ENCODE data around the gene FMN1.

The FMN1 gene

DNA sequence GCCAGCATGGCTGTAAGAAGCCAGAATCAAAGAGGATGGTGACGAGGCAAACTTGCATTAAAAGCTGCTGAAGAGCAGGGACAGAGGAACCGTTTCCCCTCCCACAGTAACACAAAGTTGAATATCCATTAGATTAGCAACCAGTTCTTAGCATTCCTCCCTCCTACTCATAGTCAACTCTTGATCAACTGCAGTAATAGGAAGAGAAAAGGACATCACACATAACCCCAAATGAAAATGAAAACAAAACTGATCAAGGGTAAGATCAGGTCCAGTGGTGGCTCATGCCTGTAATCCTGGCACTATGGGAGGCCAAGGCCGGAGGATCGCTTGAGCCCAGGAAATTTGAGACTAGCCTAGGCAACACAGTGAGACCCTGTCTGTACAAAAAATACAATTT, 311.6 kb downstream of the FMN1 start:
- Histone ChIP-seq H3K9ac (ENCODE audit: low read depth, low read length) (no peak overlapping the region), H3K36me3 (ENCODE audit: insufficient read depth, low read length) (no peaks in the 10 kb centered on the region)

DNA sequence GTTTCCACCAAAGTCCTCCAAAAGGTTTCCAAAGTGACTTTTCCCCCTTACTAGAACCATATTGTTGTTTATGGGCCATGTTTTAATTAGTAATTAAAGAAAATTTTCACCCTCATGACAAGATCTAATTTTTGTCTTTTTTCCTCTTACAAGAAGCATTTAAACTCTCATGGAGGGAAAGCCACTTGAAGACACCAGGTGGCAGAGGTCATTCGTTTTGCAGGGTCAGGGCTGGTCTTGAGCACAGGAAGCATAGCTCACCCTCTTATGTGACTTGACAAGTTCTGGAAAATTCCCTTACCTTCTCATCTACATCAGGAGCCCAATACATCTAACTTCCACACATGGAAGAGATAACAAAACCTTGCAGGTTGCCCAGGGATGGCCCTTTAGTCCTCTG, 313.0 kb downstream of the FMN1 start:
- Histone ChIP-seq H3K9me3 (ENCODE audit: insufficient read depth, low read depth, low read length) (no peaks in the 10 kb centered on the region), H3K4me3 (ENCODE audit: low read length) (no peak overlapping the region), H3K27me3 (ENCODE audit: insufficient read depth, low read length) (no peaks in the 10 kb centered on the region), H3K36me3 (ENCODE audit: insufficient read depth, low read length) (no peaks in the 10 kb centered on the region), H3K27ac (ENCODE audit: low read depth, low read length) (no peak overlapping the region), H3K9ac (ENCODE audit: low read depth, low read length) (no peak overlapping the region), H3K4me1 (ENCODE audit: insufficient read depth, low read length) (0 out of 2 replicates have a peak, but pooled peaks cover 5% of the 10 kb centered on the region)
- 88% methylated on average over 1 of the region's 1 CpG for WGBS

More for the DNA sequence above, 311.6 kb downstream of the FMN1 start:
- Histone ChIP-seq H3K9me3 (ENCODE audit: insufficient read depth, low read depth, low read length) (no peaks in the 10 kb centered on the region), H3K27me3 (ENCODE audit: insufficient read depth, low read length) (no peaks in the 10 kb centered on the region), H3K4me1 (ENCODE audit: insufficient read depth, low read length) (0 out of 2 replicates have a peak, but pooled peaks cover 10% of the 10 kb centered on the region), H3K27ac (ENCODE audit: low read depth, low read length) (no peak overlapping the region), H3K4me3 (ENCODE audit: low read length) (no peak overlapping the region)
- 85% methylated on average over 4 of the region's 4 CpGs for WGBS

DNA sequence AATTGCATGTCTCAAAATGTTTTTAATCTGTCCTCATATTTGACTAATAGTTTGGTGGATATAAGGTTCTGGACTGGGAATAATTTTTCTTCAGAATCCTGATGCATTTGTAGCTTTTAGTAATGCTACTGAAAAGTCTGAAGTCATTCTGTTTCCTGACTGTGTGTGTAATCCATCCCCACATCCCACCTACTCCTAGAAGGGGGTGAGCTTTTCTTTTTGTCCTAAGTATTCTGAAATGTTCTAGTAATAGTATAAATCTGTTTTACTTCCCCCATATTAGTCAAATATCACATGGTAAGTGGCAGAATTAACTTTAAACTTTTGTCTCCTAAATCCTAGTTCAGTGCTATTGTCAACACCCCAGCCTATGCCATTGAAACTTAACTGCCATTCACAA, 313.9 kb downstream of the FMN1 start:
- Histone ChIP-seq H3K9me3 (ENCODE audit: insufficient read depth, low read depth, low read length) (no peaks in the 10 kb centered on the region), H3K4me3 (ENCODE audit: low read length) (no peak overlapping the region), H3K9ac (ENCODE audit: low read depth, low read length) (no peak overlapping the region), H3K4me1 (ENCODE audit: insufficient read depth, low read length) (no peaks in the 10 kb centered on the region), H3K27me3 (ENCODE audit: insufficient read depth, low read length) (no peaks in the 10 kb centered on the region), H3K36me3 (ENCODE audit: insufficient read depth, low read length) (no peaks in the 10 kb centered on the region), H3K27ac (ENCODE audit: low read depth, low read length) (no peak overlapping the region)

DNA sequence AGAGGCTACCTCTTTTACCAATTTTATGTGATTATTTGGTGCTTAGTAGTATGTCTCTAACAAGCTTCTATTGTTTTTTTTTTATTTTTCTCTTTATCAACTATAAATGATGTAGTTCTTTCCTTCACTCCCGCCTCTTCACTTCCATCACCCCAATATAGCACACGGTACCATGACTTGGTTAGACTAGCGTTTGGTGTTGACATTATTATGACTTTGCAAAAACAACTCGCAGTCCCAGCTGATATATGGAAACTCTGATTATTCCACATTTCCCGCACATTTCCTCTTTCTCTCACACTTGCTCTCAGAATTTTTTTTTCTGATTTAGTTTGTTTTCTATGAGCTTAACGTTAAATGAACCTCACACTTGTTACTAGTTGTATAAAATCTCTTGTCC, 314.5 kb downstream of the FMN1 start:
- Histone ChIP-seq H3K4me1 (ENCODE audit: insufficient read depth, low read length) (no peaks in the 10 kb centered on the region), H3K9ac (ENCODE audit: low read depth, low read length) (no peak overlapping the region), H3K27ac (ENCODE audit: low read depth, low read length) (no peak overlapping the region), H3K36me3 (ENCODE audit: insufficient read depth, low read length) (no peaks in the 10 kb centered on the region), H3K9me3 (ENCODE audit: insufficient read depth, low read depth, low read length) (no peaks in the 10 kb centered on the region), H3K27me3 (ENCODE audit: insufficient read depth, low read length) (no peaks in the 10 kb centered on the region), H3K4me3 (ENCODE audit: low read length) (no peak overlapping the region)
- WGBS: 90% methylated on average over 5 of the region's 6 CpGs

DNA sequence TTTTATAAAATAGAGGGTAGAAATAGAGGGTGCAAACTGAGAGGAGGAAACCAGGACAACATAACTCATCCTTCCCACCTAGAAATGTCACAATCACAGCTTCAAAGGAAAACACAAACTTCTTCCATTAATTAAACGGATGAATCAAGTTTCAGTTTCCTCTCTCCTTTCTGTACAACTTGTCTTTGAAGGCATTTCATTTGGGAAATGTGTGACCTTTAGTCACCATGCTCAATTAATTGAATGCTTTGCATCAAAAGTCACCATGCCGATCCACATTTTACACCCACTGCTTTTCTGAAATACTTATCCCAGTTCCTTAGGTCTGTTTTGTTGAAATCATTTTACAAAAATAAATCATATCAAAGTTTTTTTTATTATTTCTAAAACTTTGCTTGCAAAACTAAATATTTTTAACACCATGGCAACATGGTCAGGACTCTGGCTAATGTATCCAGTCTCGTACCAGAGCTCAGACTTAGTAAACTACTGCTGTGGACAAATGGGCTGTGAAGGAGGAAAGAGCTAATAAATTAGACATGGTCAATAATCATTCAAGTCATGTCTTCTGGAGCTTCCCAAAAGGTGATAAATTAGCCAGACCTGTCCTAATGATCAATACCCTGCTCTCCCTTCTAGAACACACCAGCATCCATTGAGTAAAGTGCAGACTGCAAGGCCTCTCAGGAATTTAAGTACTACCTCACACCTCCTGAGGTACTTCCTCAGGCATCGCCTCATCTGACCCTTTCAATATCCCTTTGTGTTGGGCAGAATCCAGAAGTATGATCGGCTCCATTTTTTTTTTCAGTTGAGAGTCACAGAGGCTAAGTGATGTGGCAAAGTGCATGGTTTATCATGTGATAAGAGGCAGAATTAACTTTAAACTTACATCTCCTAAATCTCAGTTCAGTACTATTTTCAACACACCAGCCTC, 315.4 kb downstream of the FMN1 start:
- Histone ChIP-seq H3K27ac (ENCODE audit: low read depth, low read length) (no peak overlapping the region), H3K9ac (ENCODE audit: low read depth, low read length) (no peak overlapping the region)

DNA sequence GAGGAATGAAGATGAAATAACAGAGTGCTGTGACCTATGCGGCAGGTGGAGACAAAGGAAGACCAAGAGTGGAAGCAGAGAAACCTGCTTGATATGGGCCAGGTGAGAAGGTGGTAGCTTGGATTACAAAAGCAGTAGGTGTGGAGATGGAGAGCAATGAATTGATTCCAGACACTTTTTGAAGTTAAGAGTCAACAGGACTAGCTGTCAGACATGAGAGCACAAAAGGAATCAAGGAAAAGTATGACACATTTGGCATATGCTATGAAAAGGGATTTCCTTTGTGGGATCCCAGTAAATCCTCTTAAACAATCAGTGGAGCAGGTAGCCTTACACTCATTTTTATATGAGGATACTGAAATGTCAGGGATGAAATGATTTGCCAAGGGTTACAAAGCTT, 316.2 kb downstream of the FMN1 start:
- WGBS: 96% methylated on average over 1 of the region's 1 CpG

More for the DNA sequence above, 315.4 kb downstream of the FMN1 start:
- no peaks in the 10 kb centered on the region for H3K4me1 ChIP-seq (ENCODE audit: insufficient read depth, low read length)
- no peaks in the 10 kb centered on the region for H3K36me3 ChIP-seq (ENCODE audit: insufficient read depth, low read length)
- H3K27me3 ChIP-seq (ENCODE audit: insufficient read depth, low read length): no peaks in the 10 kb centered on the region
- no peaks in the 10 kb centered on the region for H3K9me3 ChIP-seq (ENCODE audit: insufficient read depth, low read depth, low read length)
- 92% methylated on average over 5 of the region's 5 CpGs for WGBS
- no peak overlapping the region for H3K4me3 ChIP-seq (ENCODE audit: low read length)

DNA sequence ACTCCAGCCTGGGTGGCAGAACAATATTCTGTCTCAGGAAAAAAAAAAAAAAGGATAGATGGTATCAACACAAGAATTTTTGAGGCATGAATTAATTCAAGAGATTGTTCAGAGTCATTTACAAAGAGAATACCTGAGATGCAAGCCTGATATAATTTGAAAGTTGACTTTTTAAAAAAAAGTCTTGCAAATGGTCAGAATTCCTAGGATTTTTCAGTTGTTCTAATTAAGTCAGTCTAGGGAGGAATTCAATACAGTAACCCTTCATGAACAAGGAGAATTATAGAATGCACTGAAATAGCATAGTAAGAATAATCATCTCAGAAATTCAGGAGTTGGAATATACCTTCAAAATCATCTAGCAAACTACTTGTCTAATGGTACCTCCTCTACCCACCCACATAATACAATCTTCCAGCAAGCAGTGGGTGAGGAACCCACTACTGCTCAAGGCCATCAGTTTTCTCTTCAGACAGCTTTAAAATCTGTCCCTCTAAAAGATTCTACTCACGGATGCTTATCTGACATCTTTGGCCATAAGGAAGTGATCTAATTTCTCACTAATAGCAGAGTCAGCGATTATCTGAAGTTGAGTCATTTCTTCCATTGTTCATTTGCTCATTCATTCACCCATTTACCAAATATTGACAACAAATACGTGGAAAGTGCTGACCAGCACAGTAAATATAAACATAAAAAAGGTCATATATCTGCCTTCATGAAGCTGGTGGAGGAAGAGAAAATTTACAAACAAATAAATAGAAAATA, 317.1 kb downstream of the FMN1 start:
- H3K27me3 ChIP-seq (ENCODE audit: insufficient read depth, low read length): no peaks in the 10 kb centered on the region
- H3K4me1 ChIP-seq (ENCODE audit: insufficient read depth, low read length): no peaks in the 10 kb centered on the region
- no peak overlapping the region for H3K4me3 ChIP-seq (ENCODE audit: low read length)
- H3K9me3 ChIP-seq (ENCODE audit: insufficient read depth, low read depth, low read length): no peaks in the 10 kb centered on the region
- no peak overlapping the region for H3K9ac ChIP-seq (ENCODE audit: low read depth, low read length)
- H3K27ac ChIP-seq (ENCODE audit: low read depth, low read length): no peak overlapping the region
- WGBS: over 99% methylated on average over 3 of the region's 3 CpGs
- H3K36me3 ChIP-seq (ENCODE audit: insufficient read depth, low read length): no peaks in the 10 kb centered on the region

More for the DNA sequence above, 316.2 kb downstream of the FMN1 start:
- H3K9me3 ChIP-seq (ENCODE audit: insufficient read depth, low read depth, low read length): no peaks in the 10 kb centered on the region
- H3K9ac ChIP-seq (ENCODE audit: low read depth, low read length): no peak overlapping the region
- H3K27ac ChIP-seq (ENCODE audit: low read depth, low read length): no peak overlapping the region
- no peaks in the 10 kb centered on the region for H3K27me3 ChIP-seq (ENCODE audit: insufficient read depth, low read length)
- no peaks in the 10 kb centered on the region for H3K36me3 ChIP-seq (ENCODE audit: insufficient read depth, low read length)
- no peak overlapping the region for H3K4me3 ChIP-seq (ENCODE audit: low read length)
- H3K4me1 ChIP-seq (ENCODE audit: insufficient read depth, low read length): no peaks in the 10 kb centered on the region

DNA sequence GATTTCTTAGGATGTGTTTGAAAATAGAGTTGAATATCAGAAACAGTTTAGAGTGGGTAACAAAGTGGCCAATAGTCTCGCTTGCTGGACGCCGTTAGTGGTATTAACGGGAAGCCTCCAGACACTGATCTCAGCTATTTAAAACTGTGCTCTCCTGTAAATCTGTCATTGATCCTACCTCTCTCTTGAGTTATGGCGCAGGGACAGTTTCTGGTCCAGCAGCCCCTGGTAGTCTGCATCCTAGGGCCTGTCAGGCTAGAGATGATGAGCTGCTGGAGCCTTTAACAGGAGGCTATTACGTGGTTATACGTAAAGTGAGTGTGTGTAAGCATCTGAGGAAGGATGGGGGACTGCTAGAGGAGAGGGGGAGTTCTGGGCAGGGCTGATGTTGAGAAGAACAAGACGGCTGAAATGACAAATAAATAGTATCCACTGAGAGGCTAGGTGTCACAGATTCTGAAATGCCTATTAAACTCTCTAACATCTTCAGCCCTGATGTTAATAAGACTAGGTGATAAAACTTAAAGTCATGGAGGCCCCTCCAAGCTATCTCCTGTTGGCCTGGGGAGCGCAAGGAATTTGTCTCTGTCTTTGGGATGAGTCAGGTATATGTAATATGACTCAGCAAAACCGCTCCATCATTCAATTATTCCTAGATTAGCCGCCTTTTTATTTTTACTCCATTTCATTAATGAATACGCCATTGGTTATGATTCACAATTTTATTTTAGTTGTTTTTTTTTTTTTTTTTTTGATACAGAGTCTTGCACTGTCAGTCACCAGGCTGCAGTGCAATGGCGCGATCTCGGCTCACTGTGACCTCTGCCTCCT, 321.0 kb downstream of the FMN1 start:
- Histone ChIP-seq H3K27ac (ENCODE audit: low read depth, low read length) (no peak overlapping the region), H3K36me3 (ENCODE audit: insufficient read depth, low read length) (no peaks in the 10 kb centered on the region), H3K4me1 (ENCODE audit: insufficient read depth, low read length) (no peaks in the 10 kb centered on the region), H3K9me3 (ENCODE audit: insufficient read depth, low read depth, low read length) (no peaks in the 10 kb centered on the region), H3K4me3 (ENCODE audit: low read length) (no peak overlapping the region), H3K9ac (ENCODE audit: low read depth, low read length) (no peak overlapping the region), H3K27me3 (ENCODE audit: insufficient read depth, low read length) (no peaks in the 10 kb centered on the region)
- 93% methylated on average over 13 of the region's 15 CpGs for WGBS

DNA sequence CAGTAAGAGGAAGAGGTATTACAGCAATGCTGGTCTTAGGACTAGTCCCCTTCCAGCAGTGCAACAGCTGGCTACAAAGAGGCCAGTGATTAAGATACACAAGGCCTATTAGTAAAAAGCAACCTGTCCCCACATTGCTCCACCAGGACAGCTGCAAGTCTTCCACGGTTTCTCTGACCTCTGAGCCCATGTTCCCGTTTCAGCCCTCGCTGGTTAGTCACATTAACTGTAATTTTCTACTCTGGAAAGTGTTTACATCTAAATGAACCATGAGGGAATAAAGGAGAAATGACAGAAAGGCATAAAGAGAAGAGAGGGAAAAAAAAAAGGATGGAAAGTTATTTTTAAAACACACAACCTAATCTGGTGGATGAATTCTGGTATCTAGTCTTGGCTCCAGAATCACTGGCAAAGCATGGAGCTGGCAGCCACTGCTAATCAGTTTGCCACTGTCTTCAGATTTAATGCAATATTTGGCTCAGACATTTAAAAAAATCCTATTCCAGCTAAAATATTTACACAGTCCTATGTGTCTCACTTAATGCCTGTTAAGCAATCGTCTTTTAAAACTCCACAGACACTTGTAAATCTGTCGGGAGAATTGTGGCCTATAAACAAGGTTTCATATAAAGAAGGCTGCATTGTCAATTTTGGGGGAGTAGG, 321.8 kb downstream of the FMN1 start:
- no peaks in the 10 kb centered on the region for H3K4me1 ChIP-seq (ENCODE audit: insufficient read depth, low read length)
- no peak overlapping the region for H3K4me3 ChIP-seq (ENCODE audit: low read length)
- H3K27ac ChIP-seq (ENCODE audit: low read depth, low read length): no peak overlapping the region
- no peaks in the 10 kb centered on the region for H3K27me3 ChIP-seq (ENCODE audit: insufficient read depth, low read length)
- H3K9ac ChIP-seq (ENCODE audit: low read depth, low read length): no peak overlapping the region
- H3K9me3 ChIP-seq (ENCODE audit: insufficient read depth, low read depth, low read length): no peaks in the 10 kb centered on the region
- H3K36me3 ChIP-seq (ENCODE audit: insufficient read depth, low read length): no peaks in the 10 kb centered on the region
- 94% methylated on average over 5 of the region's 5 CpGs for WGBS

DNA sequence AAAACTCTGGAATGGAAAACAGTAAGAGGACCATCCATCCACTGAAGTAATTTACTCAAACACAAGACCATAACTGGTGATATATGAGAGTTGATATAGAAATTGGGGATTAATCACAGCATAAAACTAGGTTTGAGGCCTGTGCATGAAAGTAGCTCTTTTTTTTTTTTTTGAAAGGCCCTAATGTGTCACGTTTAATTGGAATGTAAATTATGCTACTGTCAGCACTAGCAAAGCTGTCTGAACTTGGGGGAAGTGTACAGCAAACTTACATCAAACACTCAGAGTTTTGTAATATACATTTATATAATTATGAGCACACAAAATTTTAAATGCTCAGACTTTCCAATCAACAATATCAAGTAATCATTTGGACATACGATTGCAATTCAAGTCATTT, 322.6 kb downstream of the FMN1 start:
- WGBS: 92% methylated on average over 1 of the region's 2 CpGs

More for the DNA sequence above, 322.6 kb downstream of the FMN1 start:
- H3K4me1 ChIP-seq (ENCODE audit: insufficient read depth, low read length): peaks cover 4% of the 10 kb centered on the region; the same call in 1 of the 2 replicates
- no peak overlapping the region for H3K4me3 ChIP-seq (ENCODE audit: low read length)
- no peaks in the 10 kb centered on the region for H3K27me3 ChIP-seq (ENCODE audit: insufficient read depth, low read length)
- no peaks in the 10 kb centered on the region for H3K36me3 ChIP-seq (ENCODE audit: insufficient read depth, low read length)
- H3K9ac ChIP-seq (ENCODE audit: low read depth, low read length): no peak overlapping the region
- no peak overlapping the region for H3K27ac ChIP-seq (ENCODE audit: low read depth, low read length)
- H3K9me3 ChIP-seq (ENCODE audit: insufficient read depth, low read depth, low read length): no peaks in the 10 kb centered on the region
